H1 (cell line): ENCODE results near the gene FBLIM1. TPM values are rescaled to one million over a fixed set of nuclear protein-coding genes. Genes with fewer than 3 reads are reported as not detected.
A peak's percentile ranks its signal among the peaks of the same experiment; 100 is the strongest.

Source experiments
- CTCF ChIA-PET: fragments of 300-600 bp; sonication (Branson Sonifier 250); formaldehyde crosslinking; loops from one replicate; lab custom pipeline; 2021; ENCODE audit not compliant: partially characterized antibody; lab: Charles Lee
- POLR2A ChIA-PET: fragments of 300-600 bp; sonication (Branson Sonifier 250); formaldehyde crosslinking; loops from one replicate; lab custom pipeline; 2021; ENCODE audit warnings: inconsistent platforms; ENCODE audit not compliant: partially characterized antibody; lab: Charles Lee
- DNase-seq, 2 experiments: peaks; one replicate each; pipeline versions ENCODE4 v3.0.0 to v3.0.0-alpha.2; 2010 to 2022; ENCODE audit warnings: low spot score in 2 of 2, low read depth in 1 of 2, mixed read lengths in 1 of 2
- FAIRE-seq: peaks from 2 replicates; lab custom pipeline; 2011; peaks lifted over from hg19 to GRCh38; lab: Jason Lieb, UNC
- H2AFZ ChIP-seq: 2 replicates; pipeline ENCODE4 v1.8.1; 2012; ENCODE audit warnings: low read length, inconsistent platforms
- H2AK5ac ChIP-seq: 2 replicates; pipeline ENCODE4 v1.6.1; 2013; ENCODE audit warnings: low read depth, low read length
- H2BK120ac ChIP-seq: replicated peaks from 2 replicates; pipeline ENCODE3; 2013; ENCODE audit warnings: low read depth, low read length, inconsistent platforms
- H2BK12ac ChIP-seq: 2 replicates; pipeline ENCODE4 v1.6.1; 2013; ENCODE audit warnings: low read depth, low read length
- H2BK15ac ChIP-seq: 2 replicates; pipeline ENCODE4 v1.6.1; 2013; ENCODE audit warnings: low read length
- H2BK20ac ChIP-seq: 2 replicates; pipeline ENCODE4 v1.6.1; 2013; ENCODE audit warnings: low read length
- H2BK5ac ChIP-seq: 2 replicates; pipeline ENCODE4 v1.6.1; 2013; ENCODE audit warnings: low read depth, low read length
- H3K14ac ChIP-seq: 2 replicates; pipeline ENCODE4 v1.6.1; 2013; ENCODE audit warnings: inconsistent platforms; ENCODE audit not compliant: insufficient read length
- H3K18ac ChIP-seq: 2 replicates; pipeline ENCODE4 v1.6.1; 2013; ENCODE audit warnings: low read length; ENCODE audit errors: extremely low read depth
- H3K23ac ChIP-seq: 2 replicates; pipeline ENCODE4 v1.6.1; 2013; ENCODE audit warnings: inconsistent platforms; ENCODE audit not compliant: insufficient read length
- H3K23me2 ChIP-seq: 2 replicates; pipeline ENCODE4 v1.6.1; 2013; ENCODE audit warnings: low read depth, low read length
- H3K27ac ChIP-seq: 2 replicates; pipeline ENCODE4 v1.6.1; 2011; ENCODE audit warnings: low read depth, low read length, inconsistent platforms
- H3K27me3 ChIP-seq, 4 experiments: replicated peaks in 1 of 4; 1 replicate in 1 of 4; 2 replicates in 3 of 4; pipeline versions ENCODE4 v1.6.1 to v1.8.1; 2011 to 2013; ENCODE audit warnings: low read length in 3 of 4, mild to moderate bottlenecking in 3 of 4, inconsistent platforms in 2 of 4, mixed read lengths in 2 of 4, moderate library complexity in 1 of 4; ENCODE audit not compliant: control insufficient read depth in 3 of 4, insufficient read depth in 3 of 4; ENCODE audit errors: extremely low read depth in 1 of 4
- H3K36me3 ChIP-seq, 4 experiments: 2 replicates each; pipeline versions ENCODE4 v1.6.1 to v1.8.1; 2011 to 2013; ENCODE audit warnings: mild to moderate bottlenecking in 4 of 4, low read length in 3 of 4, moderate library complexity in 2 of 4, control low read depth in 1 of 4, inconsistent platforms in 1 of 4; ENCODE audit not compliant: insufficient read depth in 4 of 4, control insufficient read depth in 2 of 4
- H3K4ac ChIP-seq: replicated peaks from 2 replicates; pipeline ENCODE3; 2013; ENCODE audit warnings: low read length, low read depth, mixed read lengths, inconsistent platforms; ENCODE audit not compliant: insufficient read length
- H3K4me1 ChIP-seq, 4 experiments: replicated peaks in 1 of 4; 1 replicate in 1 of 4; 2 replicates in 3 of 4; pipeline versions ENCODE4 v1.6.1 to v1.8.1; 2011 to 2013; ENCODE audit warnings: low read length in 3 of 4, inconsistent platforms in 2 of 4, mixed read lengths in 1 of 4; ENCODE audit not compliant: insufficient read depth in 4 of 4, control insufficient read depth in 3 of 4
- H3K4me2 ChIP-seq, 2 experiments: 2 replicates each; pipeline versions ENCODE4 v1.6.1 to v1.8.1; 2011 to 2013; ENCODE audit warnings: low read depth in 2 of 2, low read length in 2 of 2, control low read depth in 1 of 2, inconsistent platforms in 1 of 2, mild to moderate bottlenecking in 1 of 2; ENCODE audit not compliant: insufficient read depth in 1 of 2
- H3K4me3 ChIP-seq, 4 experiments: fragments of 200-600, 300-600 bp in 1 of 4; sonication (generic), shearing (Covaris generic), sonication (Bioruptor Twin) in 1 of 4; 2 replicates each; pipeline versions ENCODE4 v1.5.1 to v1.8.1; 2011 to 2016; ENCODE audit warnings: low read length in 4 of 4, low read depth in 3 of 4, control low read depth in 2 of 4, inconsistent platforms in 2 of 4, mild to moderate bottlenecking in 2 of 4, mixed read lengths in 1 of 4, moderate library complexity in 1 of 4; ENCODE audit not compliant: insufficient read depth in 2 of 4; ENCODE audit errors: extremely low read depth in 1 of 4
- H3K56ac ChIP-seq: replicated peaks from 2 replicates; pipeline ENCODE3; 2013; ENCODE audit warnings: low read depth, mild to moderate bottlenecking, mixed read lengths, low read length, inconsistent platforms; ENCODE audit not compliant: insufficient read length
- H3K79me1 ChIP-seq: 2 replicates; pipeline ENCODE4 v1.6.1; 2013; ENCODE audit warnings: low read depth, low read length, control low read depth
- H3K79me2 ChIP-seq, 2 experiments: 2 replicates each; pipeline versions ENCODE4 v1.6.1 to v1.8.1; 2012 to 2013; ENCODE audit warnings: low read length in 2 of 2, mild to moderate bottlenecking in 2 of 2, inconsistent platforms in 1 of 2; ENCODE audit not compliant: insufficient read depth in 2 of 2, control insufficient read depth in 1 of 2
- H3K9ac ChIP-seq, 4 experiments: replicated peaks in 1 of 4; 1 replicate in 1 of 4; 2 replicates in 3 of 4; pipeline versions ENCODE4 v1.6.1 to v1.8.1; 2011 to 2013; ENCODE audit warnings: low read depth in 3 of 4, low read length in 3 of 4, control low read depth in 2 of 4, mild to moderate bottlenecking in 2 of 4, moderate library complexity in 2 of 4, inconsistent platforms in 1 of 4; ENCODE audit errors: extremely low read depth in 1 of 4
- H3K9me3 ChIP-seq, 2 experiments: 2 replicates each; pipeline versions ENCODE4 v1.6.1 to v1.8.1; 2012 to 2013; ENCODE audit warnings: mild to moderate bottlenecking in 2 of 2, moderate library complexity in 2 of 2, control low read depth in 1 of 2, inconsistent platforms in 1 of 2, low read depth in 1 of 2, low read length in 1 of 2, mixed read lengths in 1 of 2; ENCODE audit not compliant: insufficient read depth in 2 of 2
- H4K20me1 ChIP-seq, 2 experiments: replicated peaks in 1 of 2; 2 replicates each; pipeline versions ENCODE3 to v1.8.1; 2011 to 2013; ENCODE audit warnings: inconsistent platforms in 2 of 2, low read length in 2 of 2, mild to moderate bottlenecking in 1 of 2; ENCODE audit not compliant: insufficient read depth in 2 of 2, control insufficient read depth in 1 of 2
- H4K5ac ChIP-seq: 2 replicates; pipeline ENCODE4 v1.6.1; 2013; ENCODE audit warnings: low read length, low read depth, mixed read lengths, inconsistent platforms; ENCODE audit not compliant: insufficient read length
- H4K8ac ChIP-seq: 2 replicates; pipeline ENCODE4 v1.8.0; 2013; ENCODE audit warnings: mild to moderate bottlenecking, moderate library complexity, low read length, inconsistent platforms; ENCODE audit not compliant: insufficient read depth; ENCODE audit errors: extremely low read depth
- H4K91ac ChIP-seq: replicated peaks from 2 replicates; pipeline ENCODE3; 2013; ENCODE audit warnings: low read length, mixed read lengths, inconsistent platforms; ENCODE audit not compliant: insufficient read length
- ASH2L ChIP-seq: fragments of 200-600, 300-600 bp; sonication (generic); IDR thresholded peaks from one replicate; pipeline ENCODE4 v1.7.1; 2017; ENCODE audit warnings: low read length
- BCL11A ChIP-seq, 2 experiments: IDR thresholded peaks; one replicate each; pipeline ENCODE4 v1.6.1; 2011; ENCODE audit warnings: low read depth in 2 of 2, low read length in 2 of 2, mild to moderate bottlenecking in 2 of 2
- EP300 ChIP-seq, 2 experiments: IDR thresholded peaks; 1 replicate in 1 of 2; 2 replicates in 1 of 2; pipeline ENCODE4 v1.6.1; 2011 to 2012; ENCODE audit warnings: low read depth in 2 of 2, low read length in 2 of 2, mild to moderate bottlenecking in 2 of 2, borderline replicate concordance in 1 of 2, inconsistent platforms in 1 of 2, moderate library complexity in 1 of 2
- GTF2F1 ChIP-seq: IDR thresholded peaks from 2 replicates; pipeline ENCODE4 v1.6.1; 2012; ENCODE audit warnings: low read depth, low read length, improper control_type of control experiment, borderline replicate concordance
- JUND ChIP-seq: IDR thresholded peaks from 2 replicates; pipeline ENCODE4 v1.6.1; 2011; ENCODE audit warnings: mild to moderate bottlenecking, improper control_type of control experiment, low read length
- NANOG ChIP-seq: IDR thresholded peaks from 2 replicates; pipeline ENCODE4 v1.6.1; 2011; ENCODE audit warnings: low read length, low read depth, mild to moderate bottlenecking, inconsistent platforms; ENCODE audit not compliant: insufficient read depth, poor library complexity, severe bottlenecking
- RAD21 ChIP-seq, 2 experiments: IDR thresholded peaks in 1 of 2; conservative IDR thresholded peaks in 1 of 2; 2 replicates each; pipeline ENCODE4 v1.6.1; 2011; ENCODE audit warnings: low read depth in 2 of 2, low read length in 2 of 2, improper control_type of control experiment in 1 of 2, inconsistent platforms in 1 of 2, mild to moderate bottlenecking in 1 of 2, moderate library complexity in 1 of 2
- SRF ChIP-seq: IDR thresholded peaks from 2 replicates; pipeline ENCODE4 v1.6.1; 2011; ENCODE audit warnings: mild to moderate bottlenecking, low read depth, low read length, moderate library complexity
- TBP ChIP-seq: IDR thresholded peaks from 2 replicates; pipeline ENCODE4 v1.6.1; 2011; ENCODE audit warnings: low read depth, low read length, improper control_type of control experiment
- TEAD4 ChIP-seq: IDR thresholded peaks from 2 replicates; pipeline ENCODE4 v1.6.1; 2012; ENCODE audit warnings: low read depth, low read length, inconsistent platforms, mixed read lengths
- WGBS, 2 experiments: shearing (Covaris generic) in 1 of 2; methylation state at CpG; one replicate each; pipeline versions ENCODE4 v1.1.6 to v1.1.7; 2013 to 2015; ENCODE audit warnings: low lambda C conversion rate in 2 of 2, mixed read lengths in 2 of 2, inconsistent platforms in 1 of 2, low coverage in 1 of 2, missing lambda C conversion rate in 1 of 2; ENCODE audit not compliant: insufficient replicate concordance in 2 of 2, insufficient coverage in 1 of 2, insufficient read length in 1 of 2; ENCODE audit errors: extremely low coverage in 1 of 2, missing lambda C conversion rate in 1 of 2; 5-methylcytosine and 5-hydroxymethylcytosine counted together
- polyA plus RNA-seq, 7 experiments: library from polyadenylated mRNA; depleted of rRNA in 3 of 7; stranded (reverse) in 5 of 7; unstranded in 2 of 7; fragments of >200 nt in 5 of 7; fragments of 200-250 nt in 2 of 7; gene quantifications; 1 replicate in 5 of 7; 2 replicates in 1 of 7; 4 replicates in 1 of 7; pipeline versions ENCODE4 v1.2.1 to v1.2.3, GENCODE V29; 2011 to 2013; ENCODE audit warnings: missing spikeins in 2 of 7, mixed read lengths in 2 of 7
- total RNA-seq: library from RNA; stranded (reverse); fragmentation: NEBNext Ultra II Directional; extraction: Animal tissue kit (Norgen Biotek cat#: 25700); gene quantifications from 2 replicates; pipeline ENCODE4 v1.2.1, GENCODE V29; 2021

The FBLIM1 gene
- total and polyA plus RNA-seq, 2 of the 8 experiments (the other 6 are each of a cell fraction or from before 2014, with no cell fraction given): 66.6 to 66.7 TPM

DNA sequence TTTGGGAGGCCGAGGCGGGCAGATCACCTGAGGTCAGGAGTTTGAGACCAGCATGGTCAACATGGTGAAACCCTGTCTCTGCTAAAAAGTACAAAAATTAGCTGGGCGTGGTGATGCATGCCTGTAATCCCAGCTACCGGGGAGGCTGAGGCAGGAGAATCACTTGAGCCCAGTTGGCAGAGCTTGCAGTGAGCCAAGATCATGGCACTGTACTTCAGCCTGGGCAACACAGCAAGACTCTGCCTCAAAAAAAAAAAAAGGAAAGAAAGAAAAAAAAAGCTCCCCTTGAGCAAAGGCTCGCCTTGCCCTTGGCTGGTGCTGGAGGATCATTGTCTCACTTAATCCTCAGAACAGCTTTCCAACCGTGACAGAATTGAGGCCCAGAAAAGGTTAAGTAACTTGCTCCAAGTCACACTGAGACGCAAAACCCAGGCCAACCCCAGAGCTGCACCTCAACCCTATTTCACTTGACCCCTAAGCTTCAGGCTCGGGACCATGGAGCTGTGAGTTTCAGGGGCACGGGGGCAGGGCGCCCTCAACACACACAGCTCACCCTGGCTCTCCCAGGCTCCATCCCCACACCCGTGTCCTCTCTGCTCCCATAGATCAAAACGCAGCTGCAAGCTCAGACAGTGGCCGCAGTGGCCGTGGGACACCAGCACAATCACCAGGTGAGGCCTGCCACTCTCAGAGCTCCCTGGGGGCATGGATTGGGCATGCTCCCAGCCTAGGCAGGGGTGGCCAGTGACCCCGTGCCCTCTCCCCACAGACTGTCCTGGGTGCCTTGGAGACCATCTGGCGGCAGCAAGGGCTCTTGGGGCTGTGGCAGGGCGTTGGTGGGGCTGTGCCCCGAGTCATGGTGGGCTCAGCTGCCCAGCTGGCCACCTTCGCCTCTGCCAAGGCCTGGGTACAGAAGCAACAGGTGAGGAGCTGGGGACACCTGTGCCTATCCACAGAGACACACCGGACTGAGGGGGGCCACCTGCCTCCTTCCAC, 21.0 kb upstream of the FBLIM1 start:
- Histone ChIP-seq H3K14ac (no peak overlapping the region), H3K9ac (no peak overlapping the region), H3K4me1 (peaks cover 0 to 22% (median 8%) of the 10 kb centered on the region in 4 experiments; a peak in 5 of 7 replicates), H4K91ac (peak overlapping the region; percentile 74), H3K23ac (no peak overlapping the region), H2BK12ac (0 out of 2 replicates have a peak overlapping the region, but pooled peaks have one; percentile 17), H3K23me2 (no peaks in the 10 kb centered on the region), H3K9me3 (no peaks in the 10 kb centered on the region), H3K27ac (no peak overlapping the region; the same call in 1 of the 2 replicates), H3K18ac (no peak overlapping the region), H3K56ac (no peak overlapping the region), H3K27me3 (no peaks in the 10 kb centered on the region), H4K8ac (peak overlapping the region; percentile 43; the same call in 1 of the 2 replicates), H3K4ac (no peak overlapping the region), H3K4me2 (no peak overlapping the region), H2AK5ac (no peak overlapping the region), H3K79me1 (no peaks in the 10 kb centered on the region), H3K4me3 (no peak overlapping the region), H2BK15ac (no peak overlapping the region), H2BK5ac (peak overlapping the region; percentile 35; the same call in 1 of the 2 replicates), H4K20me1 (peaks cover 4 to 5% of the 10 kb centered on the region in 2 experiments), H2BK120ac (no peak overlapping the region), H2BK20ac (no peak overlapping the region), H3K79me2 (no peaks in the 10 kb centered on the region), H2AFZ (no peak overlapping the region), H4K5ac (no peak overlapping the region), H3K36me3 (peaks cover 0 to 8% (median 3%) of the 10 kb centered on the region in 4 experiments; a peak in 5 of 8 replicates)
- WGBS, 2 experiments: 85% methylated on average over 19 of the region's 20 CpGs; no CpG with 5 or more reads in 1 of the 2 experiments
- ChIA-PET CTCF (interaction anchor here (0.8 to 6.1 kb wide), 9 partner anchors 10 to 142 kb away, joined by 3 to 41 read pairs (median 4); no protein-coding TSS in a partner anchor), POLR2A (interaction anchor here (0.5 to 2.0 kb wide), 10 partner anchors 10 to 237 kb away, joined by 3 to 6 read pairs (median 3); no protein-coding TSS in a partner anchor)
- no peak for DNase-seq
- no peak for FAIRE-seq
- TF ChIP-seq TEAD4 (no peak), EP300 (IDR thresholded peaks at IDR 0.05; ENCODE audit: borderline replicate concordance in 1 of 2, low read depth in 2 of 2, low read length in 2 of 2) (no peak), SRF (no peak), ASH2L (no peak), NANOG (no peak), JUND (no peak), GTF2F1 (no peak), TBP (no peak), RAD21 (IDR thresholded peaks at IDR 0.05 in 1 of 2, conservative IDR thresholded peaks at IDR 0.05 in 1 of 2; ENCODE audit: low read depth in 2 of 2, low read length in 2 of 2) (no peak), BCL11A (IDR thresholded peaks at IDR 0.05; ENCODE audit: low read depth in 2 of 2, low read length in 2 of 2) (no peak)
